Raji (cell line): ENCODE data around the gene SETMAR.

Source experiments
- POLR2A ChIP-seq: IDR thresholded peaks from 2 replicates; pipeline ENCODE4 v1.6.1; 2011; ENCODE audit warnings: low read depth, low read length, control low read depth; ENCODE audit not compliant: insufficient read depth

Gene SETMAR

DNA sequence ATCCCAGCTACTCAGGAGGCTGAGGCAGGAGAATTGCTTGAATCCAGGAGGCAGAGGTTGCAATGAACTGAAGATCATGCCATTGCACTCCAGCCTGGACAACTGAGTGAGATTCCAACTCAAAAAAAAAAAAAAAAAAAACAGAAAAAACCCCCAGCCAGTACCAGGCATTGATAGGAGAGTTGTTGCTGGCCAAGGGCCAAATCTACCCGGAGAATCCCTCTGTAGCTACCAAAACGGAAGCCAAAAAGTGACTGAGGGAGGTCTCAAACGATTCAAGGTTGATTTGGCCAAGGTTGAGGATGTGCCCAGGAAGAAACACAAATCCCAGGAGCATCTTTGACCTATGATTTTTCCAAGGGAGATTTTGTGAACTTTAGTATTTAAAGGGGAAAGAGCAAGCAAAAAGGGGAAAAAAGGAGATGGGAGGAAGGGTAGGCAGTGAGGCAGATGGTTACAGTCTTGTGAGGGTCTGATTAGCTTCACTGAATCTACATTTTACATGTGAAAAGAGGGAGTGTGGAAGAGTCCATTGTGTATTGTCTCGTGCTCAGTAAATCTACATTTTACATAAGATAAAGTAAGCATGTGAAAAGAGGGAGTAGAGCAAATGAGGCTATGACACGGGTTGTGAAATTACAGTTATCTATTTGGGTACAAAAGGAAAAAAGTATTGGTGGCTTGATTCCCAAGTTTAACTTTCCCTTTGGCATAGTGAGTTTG is 32.8 kb downstream of the SETMAR start:
- TF ChIP-seq POLR2A = no peak

DNA sequence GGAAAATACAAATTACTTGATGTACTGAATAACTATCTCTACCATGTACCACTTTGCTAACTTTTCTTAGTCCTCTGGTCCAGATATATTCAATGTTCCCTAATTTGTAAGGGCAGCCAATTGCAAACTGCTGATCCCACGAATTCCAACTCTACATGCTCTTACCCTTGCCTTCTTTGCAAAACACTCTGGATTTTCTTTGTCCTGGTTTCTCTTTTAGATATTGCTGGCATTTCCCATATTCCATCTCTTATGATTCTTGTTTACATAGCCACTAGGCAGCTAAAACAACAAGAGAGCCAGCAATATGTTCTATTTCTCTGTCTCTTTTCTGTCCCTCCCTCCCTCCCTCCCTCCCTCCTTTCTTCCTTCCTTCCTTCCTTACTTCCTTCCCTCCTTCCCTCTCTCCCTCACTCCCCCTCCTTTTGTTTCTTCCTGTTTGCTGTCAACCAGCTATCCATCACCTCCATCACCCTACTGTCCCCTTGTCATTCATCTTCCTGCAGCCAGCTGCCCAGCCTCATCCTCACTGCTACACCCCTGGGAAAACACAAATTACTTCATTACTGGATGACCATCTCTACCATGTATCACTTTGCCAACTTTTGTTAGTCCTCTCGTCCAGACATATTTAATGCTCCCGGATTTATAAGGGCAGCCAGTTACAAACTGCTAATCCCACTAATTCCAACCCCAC is 33.8 kb downstream of the SETMAR start:
- no peak for TF ChIP-seq POLR2A

DNA sequence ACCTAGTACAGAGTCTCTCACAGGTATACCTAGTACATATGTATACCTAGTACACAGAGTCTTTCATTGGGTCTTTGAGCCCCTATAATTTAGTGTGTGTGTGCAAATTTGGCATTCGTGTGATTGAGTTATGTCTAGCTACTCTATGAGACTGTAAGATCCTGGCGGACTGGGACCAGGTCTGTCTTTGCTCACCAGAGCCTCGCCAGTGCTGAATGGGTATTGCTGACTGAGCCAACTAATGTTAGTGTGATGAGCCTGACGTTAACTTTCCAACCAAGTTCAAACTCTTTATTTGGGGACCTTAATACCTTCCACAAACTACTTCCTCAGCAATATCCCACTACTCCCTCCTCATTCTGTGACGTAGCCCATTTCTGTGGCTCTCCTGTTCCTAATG is 35.6 kb downstream of the SETMAR start:
- TF ChIP-seq POLR2A = no peak

DNA sequence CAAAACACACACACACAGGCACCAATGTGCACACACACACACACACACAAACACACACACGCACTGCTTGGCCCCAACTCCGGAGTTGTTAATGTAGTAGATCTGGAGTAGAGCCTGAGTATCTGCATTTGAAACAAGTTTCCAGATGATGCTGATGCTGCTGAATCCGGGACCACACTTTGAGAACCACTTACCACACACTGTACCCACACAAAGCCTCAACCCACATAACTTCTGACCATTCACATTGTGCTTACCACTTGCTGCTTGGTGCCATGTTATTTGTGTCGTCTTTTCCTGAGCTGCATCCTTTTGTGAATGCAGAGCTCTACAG is 36.9 kb downstream of the SETMAR start:
- no peak for TF ChIP-seq POLR2A

DNA sequence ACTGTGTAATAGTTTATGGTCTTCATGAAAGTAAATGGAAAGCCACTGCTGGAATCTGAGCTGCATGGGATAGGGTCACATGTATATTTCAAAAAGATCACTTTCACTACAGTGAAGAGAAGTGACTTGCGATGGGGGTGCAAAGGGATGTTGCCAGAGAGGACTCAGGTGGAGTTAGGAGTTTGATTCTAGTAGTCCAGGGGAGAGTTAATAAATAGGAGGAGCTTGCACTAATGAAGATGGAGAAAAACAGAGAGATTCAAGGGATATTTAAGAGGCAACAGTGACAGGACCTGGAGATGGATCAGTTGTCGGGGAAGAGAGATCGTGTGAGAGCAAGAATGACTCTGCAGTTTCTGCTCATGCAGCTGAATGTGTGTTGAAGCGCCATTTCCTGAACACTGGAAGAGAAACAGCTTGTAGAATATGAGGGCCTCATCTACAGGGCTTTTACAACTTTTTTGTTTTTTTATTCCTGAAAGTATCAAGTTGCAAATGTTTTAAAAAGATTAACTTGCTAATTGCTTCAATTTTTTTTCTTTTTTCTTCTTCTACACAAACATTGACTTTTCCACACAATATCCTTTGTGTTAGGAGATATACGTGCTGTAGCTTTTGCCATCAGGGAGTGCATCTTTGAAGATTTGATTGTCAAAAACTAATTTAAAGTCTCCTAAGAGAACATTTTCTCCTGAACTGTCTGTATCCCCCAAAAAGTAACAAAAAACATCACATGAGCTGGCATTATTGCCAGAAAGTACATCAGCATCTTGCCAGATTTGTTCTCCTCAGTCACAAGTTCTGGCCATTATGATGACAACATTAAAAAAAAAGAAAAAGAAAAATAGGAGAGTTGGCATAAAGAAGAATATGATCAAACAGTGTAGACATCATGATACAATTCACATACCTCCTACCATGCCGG is 37.5 kb downstream of the SETMAR start:
- no peak for TF ChIP-seq POLR2A

DNA sequence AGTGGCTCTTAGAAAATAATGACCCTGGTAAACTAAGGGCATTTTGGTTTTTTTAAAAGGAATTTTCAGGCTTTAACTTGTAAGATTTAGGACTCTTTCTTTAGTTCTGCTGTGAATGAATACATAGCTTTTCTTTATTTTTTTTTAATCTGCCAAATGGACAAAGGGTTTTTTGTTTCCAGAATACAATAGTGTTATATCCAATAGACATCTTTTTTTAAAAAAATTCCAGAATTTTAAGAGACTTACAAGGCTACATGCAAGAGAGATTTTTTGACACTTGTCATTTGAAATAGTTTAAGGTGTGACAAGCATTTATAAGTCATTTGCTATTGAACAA is 38.1 kb downstream of the SETMAR start:
- no peak for TF ChIP-seq POLR2A

DNA sequence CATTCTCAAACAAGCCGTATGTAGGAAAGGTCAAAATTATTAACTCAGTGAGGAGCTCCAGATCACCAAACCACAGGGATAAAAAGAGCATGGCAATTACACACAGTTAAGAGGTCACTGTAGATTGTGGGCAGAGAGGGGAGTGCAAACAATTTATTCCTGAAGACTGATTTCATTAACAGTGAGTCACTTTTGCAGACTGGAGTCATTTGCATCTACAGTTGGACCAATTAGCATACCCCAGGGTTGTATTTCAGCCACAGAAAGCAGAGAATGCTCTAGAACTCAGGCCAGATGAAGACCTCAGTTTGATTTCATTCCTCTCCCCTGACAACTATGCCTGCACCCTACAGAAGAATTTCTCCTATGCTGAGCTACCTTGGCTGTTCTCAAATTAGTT is 40.1 kb downstream of the SETMAR start:
- TF ChIP-seq POLR2A = no peak

DNA sequence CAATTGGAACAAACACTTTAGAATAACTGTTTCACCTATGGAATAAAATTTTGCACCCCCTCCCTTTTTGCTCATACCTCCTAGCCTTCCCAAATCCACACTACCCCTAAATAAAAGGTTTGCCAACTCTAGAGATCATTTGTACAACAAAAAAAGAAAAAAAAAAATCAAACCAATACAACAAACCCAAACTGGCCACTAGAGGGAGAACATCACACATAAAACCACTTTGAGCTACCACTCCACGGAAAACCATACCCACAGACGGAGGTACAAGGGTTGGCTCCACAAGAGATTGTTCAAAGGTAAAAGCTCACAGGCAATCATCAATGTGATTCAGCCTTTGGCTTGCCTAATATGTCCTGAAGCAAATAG is 47.6 kb downstream of the SETMAR start:
- TF ChIP-seq POLR2A = no peak

DNA sequence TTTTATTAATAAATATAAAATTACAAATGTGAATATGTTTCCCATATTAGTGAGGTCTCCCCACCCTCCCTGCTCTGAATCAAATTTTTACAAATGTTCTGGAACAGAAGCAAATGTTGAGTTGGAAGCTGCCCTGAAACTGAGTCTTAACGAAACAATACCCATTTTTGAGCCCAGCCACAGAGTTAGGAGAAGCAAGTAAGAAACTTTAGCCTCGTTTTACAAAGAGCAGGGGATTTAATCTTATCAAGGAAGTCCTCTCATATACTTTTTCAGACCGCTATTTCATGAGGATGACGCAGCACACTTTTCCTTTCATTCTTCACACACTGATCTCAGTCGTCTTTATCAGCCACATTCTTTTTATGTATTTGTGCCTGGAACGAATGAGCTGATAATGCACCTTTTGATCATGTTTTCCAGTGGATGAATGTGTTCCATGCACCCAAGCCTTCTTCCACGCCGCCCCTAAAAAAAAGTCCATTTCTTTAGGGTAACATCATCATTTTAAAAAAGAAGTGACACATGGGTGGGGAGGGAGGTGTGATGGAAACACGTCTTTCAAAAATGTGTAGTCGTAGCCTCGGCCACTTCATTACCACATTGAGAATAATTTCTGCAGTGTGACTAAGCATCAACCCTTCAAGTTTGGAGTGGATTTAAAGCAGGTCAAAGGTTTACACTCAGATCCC is 48.1 kb downstream of the SETMAR start:
- no peak for TF ChIP-seq POLR2A

DNA sequence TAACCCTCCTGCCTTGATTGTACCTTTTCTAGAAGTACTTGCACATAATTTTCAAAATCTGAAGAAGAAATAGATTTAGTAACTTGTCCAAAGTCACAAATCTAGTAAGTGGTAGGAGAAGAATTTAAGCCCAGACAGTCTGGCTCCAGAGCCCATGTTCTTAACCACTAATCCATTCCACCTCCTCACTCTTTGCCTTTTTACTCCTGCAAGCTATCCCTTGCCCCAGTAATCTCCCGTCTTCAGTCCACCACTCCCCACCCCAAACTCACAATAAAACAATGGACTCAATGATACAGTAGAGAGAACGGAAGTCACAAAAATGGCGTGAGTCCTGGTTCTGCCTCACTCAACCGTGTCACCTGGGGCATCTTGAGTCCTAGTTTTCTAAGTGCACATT is 48.7 kb downstream of the SETMAR start:
- TF ChIP-seq POLR2A = no peak

DNA sequence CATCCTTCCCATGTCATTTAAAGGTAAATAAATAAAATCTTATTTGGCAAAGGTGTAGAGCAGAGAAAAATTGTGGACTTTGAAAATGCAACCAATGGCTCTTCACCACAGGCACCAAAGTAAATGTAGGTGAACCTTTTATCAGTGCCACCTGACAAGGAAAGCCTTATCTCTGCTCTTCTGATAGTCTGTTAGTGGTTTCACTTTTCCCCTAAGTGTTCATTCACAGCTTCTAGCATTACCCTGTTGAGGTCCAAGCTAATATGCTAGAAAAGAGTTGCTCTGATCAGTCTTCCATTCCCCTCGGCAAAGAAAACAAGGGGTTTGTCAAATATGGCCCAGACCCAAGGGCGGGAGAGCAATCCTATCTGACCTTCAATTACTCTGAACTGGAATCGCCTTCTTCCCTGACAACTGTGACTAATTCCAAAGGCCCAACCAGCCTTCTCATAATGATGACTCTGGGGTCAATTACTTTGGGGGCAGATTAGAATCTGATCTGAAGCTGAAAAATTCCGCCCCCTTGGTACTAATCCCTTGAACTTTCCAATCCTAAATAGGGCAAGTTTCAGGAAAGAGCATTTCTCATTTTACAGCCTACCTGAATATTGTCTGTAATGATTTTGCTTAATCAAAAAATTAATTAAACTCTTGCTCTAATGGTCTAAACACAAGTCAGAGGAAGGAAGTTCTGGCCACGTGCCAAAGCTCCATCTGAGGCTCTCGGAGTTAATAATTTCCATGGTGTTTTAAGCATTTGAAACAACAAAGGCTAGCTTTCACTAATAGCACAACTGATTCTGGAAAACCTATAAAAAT is 52.4 kb downstream of the SETMAR start:
- no peak for TF ChIP-seq POLR2A

DNA sequence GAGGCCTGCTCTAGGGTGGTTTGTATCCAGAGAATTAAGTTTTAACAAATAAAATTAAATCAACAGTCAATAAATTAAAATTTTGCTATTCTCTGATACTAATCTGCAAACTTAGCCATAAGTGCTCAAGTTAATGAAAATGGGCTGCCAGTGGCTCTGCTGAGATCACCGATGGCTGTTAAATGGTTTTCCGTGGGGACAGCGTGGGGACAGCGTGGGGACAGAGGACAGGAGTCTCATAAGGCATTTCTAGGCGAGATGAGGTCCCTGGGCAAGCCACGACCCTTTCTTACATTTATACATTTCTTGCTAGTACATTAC is 53.0 kb downstream of the SETMAR start:
- no peak for TF ChIP-seq POLR2A

DNA sequence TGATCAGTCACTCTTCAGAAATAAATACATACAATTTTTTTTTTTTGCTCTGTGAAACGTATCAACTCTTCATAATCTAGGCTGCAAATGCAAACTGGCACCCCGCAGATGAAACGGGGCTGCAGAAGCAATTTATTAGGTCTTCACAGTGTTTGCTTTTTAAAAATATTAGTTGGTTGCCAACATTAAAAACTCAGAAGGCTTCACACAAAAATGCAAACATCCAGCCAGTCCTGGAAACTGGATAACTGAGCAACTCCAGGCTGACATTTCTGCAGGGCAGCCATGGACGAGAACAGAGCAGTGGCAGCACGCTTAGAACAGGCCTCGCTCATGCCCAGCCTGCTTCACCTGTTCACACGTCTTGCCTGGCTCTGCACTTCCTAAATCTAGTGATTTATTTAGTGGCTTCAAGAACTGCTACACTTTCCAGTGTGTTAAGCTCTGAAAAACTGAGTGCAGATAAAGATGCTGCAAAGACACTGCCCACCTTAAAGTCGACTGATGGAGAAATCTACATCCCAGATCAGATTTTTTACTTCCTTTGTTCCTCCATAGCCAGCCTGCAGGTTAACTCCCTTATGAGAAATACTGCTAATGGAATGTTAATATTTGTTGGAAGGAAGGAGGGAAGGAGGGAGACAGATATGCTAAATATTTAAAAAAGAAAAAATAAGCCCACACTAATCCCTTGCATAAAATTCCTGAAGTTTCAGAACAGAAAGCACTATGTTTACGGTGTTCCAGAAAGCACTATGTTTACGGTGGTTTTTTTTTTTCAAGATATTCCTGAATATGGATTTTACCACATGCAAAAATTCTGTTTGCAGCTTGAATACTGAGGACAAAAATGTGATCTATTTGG is 53.6 kb downstream of the SETMAR start:
- TF ChIP-seq POLR2A = no peak

DNA sequence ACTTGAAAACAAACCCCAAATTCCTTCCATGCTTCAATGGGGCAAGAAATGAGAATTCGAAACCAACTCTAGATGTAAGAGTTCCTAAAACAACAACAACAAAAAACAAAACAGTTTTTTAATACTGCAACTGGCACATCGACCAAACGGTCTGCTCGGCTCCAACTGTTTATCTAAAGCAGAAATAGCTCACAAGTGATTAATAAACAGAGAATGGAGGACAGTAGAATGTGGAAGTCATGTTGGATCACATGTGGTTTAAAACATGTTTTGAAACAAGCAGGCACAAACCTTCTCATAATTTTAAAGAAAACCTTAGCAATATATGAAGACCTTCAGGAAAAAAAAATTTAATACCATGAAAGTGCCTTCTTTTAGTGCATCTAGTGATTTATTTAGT is 55.1 kb downstream of the SETMAR start:
- TF ChIP-seq POLR2A = no peak

DNA sequence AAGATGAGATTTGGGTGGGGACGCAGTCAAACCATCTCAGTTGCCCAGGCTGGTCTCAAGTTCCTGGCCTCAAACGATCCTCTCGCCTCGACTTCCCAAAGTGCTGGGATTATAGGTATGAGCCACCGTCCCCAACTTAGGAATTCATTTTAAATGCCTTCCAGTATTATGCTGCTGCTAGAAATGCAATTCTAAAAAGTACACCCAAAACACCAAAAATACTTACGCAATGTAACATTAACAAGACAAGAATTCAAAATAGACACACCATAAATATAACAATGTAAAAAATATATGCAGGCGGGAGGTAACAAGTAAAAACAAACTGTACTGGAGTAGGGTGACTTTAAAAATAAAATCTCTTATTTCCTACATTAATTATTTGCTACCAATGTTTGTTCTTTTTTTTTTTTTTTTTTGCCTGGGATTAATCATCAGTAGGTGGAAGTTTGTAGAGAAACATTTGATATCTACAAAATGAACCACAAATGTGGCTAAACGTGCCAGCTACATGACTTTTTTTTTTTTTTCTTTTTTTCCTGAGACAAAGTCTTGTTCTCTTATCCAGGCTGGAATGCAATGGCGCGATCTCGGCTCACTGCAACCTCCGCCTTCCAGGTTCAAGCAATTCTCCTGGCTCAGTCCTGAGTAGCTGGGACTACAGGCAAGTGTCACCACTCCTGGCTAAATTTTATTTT is 56.8 kb downstream of the SETMAR start:
- TF ChIP-seq POLR2A = no peak
